Liver (tissue), 9 donors: ENCODE measurements around the gene SBF2. TPM values are rescaled to one million over a fixed set of nuclear protein-coding genes. Genes with fewer than 3 reads are reported as not detected.

Experiments used
- DNase-seq: peaks from one replicate; pipeline ENCODE4 v3.0.0-alpha.2; 2017; ENCODE audit warnings: low spot score
- H3K27ac ChIP-seq, 2 donors: one replicate each; pipeline ENCODE4 v1.7.0; 2013; ENCODE audit warnings: inconsistent platforms in 2 of 2, low read length in 2 of 2, control low read depth in 1 of 2, low read depth in 1 of 2, mild to moderate bottlenecking in 1 of 2
- H3K27me3 ChIP-seq, 4 donors: one replicate each; pipeline versions ENCODE4 v1.6.1 to v1.7.0; 2013; ENCODE audit warnings: low read length in 3 of 4, inconsistent platforms in 1 of 4, mild to moderate bottlenecking in 1 of 4, moderate library complexity in 1 of 4; ENCODE audit not compliant: control insufficient read depth in 4 of 4, insufficient read depth in 4 of 4
- H3K36me3 ChIP-seq, 4 donors: one replicate each; pipeline versions ENCODE4 v1.6.1 to v1.7.0; 2013; ENCODE audit warnings: low read length in 3 of 4, mild to moderate bottlenecking in 3 of 4, low read depth in 1 of 4, moderate library complexity in 1 of 4; ENCODE audit not compliant: control insufficient read depth in 4 of 4, insufficient read depth in 3 of 4
- H3K4me1 ChIP-seq, 4 donors: one replicate each; pipeline versions ENCODE4 v1.6.1 to v1.7.0; 2013; ENCODE audit warnings: low read length in 3 of 4, mild to moderate bottlenecking in 3 of 4, moderate library complexity in 1 of 4; ENCODE audit not compliant: control insufficient read depth in 4 of 4, insufficient read depth in 4 of 4
- H3K4me3 ChIP-seq, 3 donors: one replicate each; pipeline versions ENCODE4 v1.6.1 to v1.7.0; 2013; ENCODE audit warnings: low read length in 3 of 3, control low read depth in 1 of 3, low read depth in 1 of 3, mild to moderate bottlenecking in 1 of 3
- H3K9ac ChIP-seq, 2 donors: one replicate each; pipeline ENCODE4 v1.7.0; 2013; ENCODE audit warnings: low read length in 2 of 2, mild to moderate bottlenecking in 2 of 2, moderate library complexity in 2 of 2, control low read depth in 1 of 2, low read depth in 1 of 2
- H3K9me3 ChIP-seq, 4 donors: one replicate each; pipeline versions ENCODE4 v1.6.1 to v1.7.0; 2013; ENCODE audit warnings: low read length in 3 of 4; ENCODE audit not compliant: control insufficient read depth in 4 of 4
- ATF3 ChIP-seq: IDR thresholded peaks from 2 replicates; pipeline ENCODE4 v1.6.1; 2016; ENCODE audit warnings: antibody characterized with exemption
- CTCF ChIP-seq: fragments of 150-350 bp; IDR thresholded peaks from 2 replicates; pipeline ENCODE4 v1.5.1; 2017; ENCODE audit warnings: improper control_type of control experiment, low read depth, low read length; ENCODE audit not compliant: missing input control
- EGR1 ChIP-seq, 2 donors: IDR thresholded peaks; 2 replicates each; pipeline ENCODE4 v1.6.1; 2016 to 2018; ENCODE audit warnings: antibody characterized with exemption in 2 of 2, low read depth in 2 of 2
- FOXA1 ChIP-seq: IDR thresholded peaks from 2 replicates; pipeline ENCODE4 v1.6.1; 2016; ENCODE audit warnings: antibody characterized with exemption
- GABPA ChIP-seq, 2 donors: IDR thresholded peaks in 1 of 2; conservative IDR thresholded peaks in 1 of 2; 2 replicates each; pipeline ENCODE4 v1.6.1; 2016; ENCODE audit warnings: antibody characterized with exemption in 2 of 2, mild to moderate bottlenecking in 1 of 2, moderate library complexity in 1 of 2
- HNF4A ChIP-seq, 2 donors: conservative IDR thresholded peaks; 2 replicates each; pipeline ENCODE4 v1.6.1; 2016; ENCODE audit warnings: antibody characterized with exemption in 2 of 2, mild to moderate bottlenecking in 2 of 2
- HNF4G ChIP-seq: IDR thresholded peaks from 2 replicates; pipeline ENCODE4 v1.6.1; 2016; ENCODE audit warnings: antibody characterized with exemption
- JUND ChIP-seq, 2 donors: IDR thresholded peaks; 2 replicates each; pipeline ENCODE4 v1.6.1; 2016; ENCODE audit warnings: antibody characterized with exemption in 2 of 2
- MAX ChIP-seq: IDR thresholded peaks from 2 replicates; pipeline ENCODE4 v1.6.1; 2016; ENCODE audit warnings: antibody characterized with exemption
- NR2F2 ChIP-seq: IDR thresholded peaks from 2 replicates; pipeline ENCODE4 v1.6.1; 2016; ENCODE audit warnings: antibody characterized with exemption
- REST ChIP-seq: IDR thresholded peaks from 2 replicates; pipeline ENCODE4 v1.6.1; 2016; ENCODE audit warnings: antibody characterized with exemption, mild to moderate bottlenecking
- RXRA ChIP-seq, 2 donors: IDR thresholded peaks; 2 replicates each; pipeline ENCODE4 v1.6.1; 2017 to 2018; ENCODE audit warnings: antibody characterized with exemption in 2 of 2, mild to moderate bottlenecking in 1 of 2
- SP1 ChIP-seq: IDR thresholded peaks from 2 replicates; pipeline ENCODE4 v1.6.1; 2018; ENCODE audit warnings: antibody characterized with exemption, mild to moderate bottlenecking
- YY1 ChIP-seq: IDR thresholded peaks from 2 replicates; pipeline ENCODE4 v1.6.1; 2016; ENCODE audit warnings: antibody characterized with exemption, mild to moderate bottlenecking
- WGBS: extraction: QIAGEN DNeasy Blood & Tissue Kit; methylation state at CpG from one replicate; pipeline ENCODE4 v1.1.7; 2013; 5-methylcytosine and 5-hydroxymethylcytosine counted together
- polyA plus RNA-seq, 2 donors: library from polyadenylated mRNA; stranded (reverse) in 1 of 2; unstranded in 1 of 2; fragments of 200-250 nt in 1 of 2; fragments of >200 nt in 1 of 2; fragmentation: Nextera tagmentation in 1 of 2; extraction: Ambion mirVana in 1 of 2; gene quantifications; one replicate each; pipeline versions ENCODE4 v1.2.1 to v1.2.3, GENCODE V29; 2013 to 2015
- total RNA-seq, 2 donors: library from RNA; depleted of rRNA; stranded (reverse); fragments of >200 nt; gene quantifications; one replicate each; pipeline ENCODE4 v1.2.3, GENCODE V29; 2014
- TF ChIP-seq, protein P1 (sequence below): IDR thresholded peaks from 2 replicates; pipeline ENCODE4 v1.6.1; 2016; ENCODE audit warnings: antibody characterized with exemption
- donor health status: healthy.
- donor health status: healthy.
- donor health status: healthy.
- donor health status: healthy.
- donor health status: healthy.

The SBF2 gene
- total and polyA plus RNA-seq, 4 donors, result 7.5 to 31.3 (median 14.7) TPM

- Histone ChIP-seq H3K4me1 (no peaks in the 10 kb centered on the region), H3K36me3 (peaks cover 8 to 57% (median 38%) of the 10 kb centered on the region in 4 donors), H3K27ac (no peak overlapping the region), H3K9ac (no peak overlapping the region), H3K9me3 (no peaks in the 10 kb centered on the region), H3K27me3 (no peaks in the 10 kb centered on the region), H3K4me3 (no peak overlapping the region)
- DNase-seq, result no peak
- WGBS, result 87% methylated on average over 2 of the region's 2 CpGs
- TF ChIP-seq CTCF (no peak), FOXA1 (no peak), HNF4A (conservative IDR thresholded peaks at IDR 0.05) (no peak), NR2F2 (no peak), EGR1 (IDR thresholded peaks at IDR 0.05; ENCODE audit: low read depth in 2 of 2) (no peak), REST (no peak), RXRA (IDR thresholded peaks at IDR 0.05) (no peak), JUND (IDR thresholded peaks at IDR 0.05) (no peak), YY1 (no peak), MAX (no peak), ATF3 (no peak)
- TF ChIP-seq, protein P1, sequence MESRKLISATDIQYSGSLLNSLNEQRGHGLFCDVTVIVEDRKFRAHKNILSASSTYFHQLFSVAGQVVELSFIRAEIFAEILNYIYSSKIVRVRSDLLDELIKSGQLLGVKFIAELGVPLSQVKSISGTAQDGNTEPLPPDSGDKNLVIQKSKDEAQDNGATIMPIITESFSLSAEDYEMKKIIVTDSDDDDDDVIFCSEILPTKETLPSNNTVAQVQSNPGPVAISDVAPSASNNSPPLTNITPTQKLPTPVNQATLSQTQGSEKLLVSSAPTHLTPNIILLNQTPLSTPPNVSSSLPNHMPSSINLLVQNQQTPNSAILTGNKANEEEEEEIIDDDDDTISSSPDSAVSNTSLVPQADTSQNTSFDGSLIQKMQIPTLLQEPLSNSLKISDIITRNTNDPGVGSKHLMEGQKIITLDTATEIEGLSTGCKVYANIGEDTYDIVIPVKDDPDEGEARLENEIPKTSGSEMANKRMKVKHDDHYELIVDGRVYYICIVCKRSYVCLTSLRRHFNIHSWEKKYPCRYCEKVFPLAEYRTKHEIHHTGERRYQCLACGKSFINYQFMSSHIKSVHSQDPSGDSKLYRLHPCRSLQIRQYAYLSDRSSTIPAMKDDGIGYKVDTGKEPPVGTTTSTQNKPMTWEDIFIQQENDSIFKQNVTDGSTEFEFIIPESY, result no peak
Observed at GRCh38 chr11:9783986-9784385, 510.0 kb downstream of the SBF2 start.

GRCh38 chr11:9780929-9781328 lies 513.1 kb downstream of the SBF2 start:
- H3K9me3 ChIP-seq, result no peaks in the 10 kb centered on the region
- no peaks in the 10 kb centered on the region for H3K27me3 ChIP-seq
- no peaks in the 10 kb centered on the region for H3K4me1 ChIP-seq
- no peak overlapping the region for H3K4me3 ChIP-seq
- H3K9ac ChIP-seq, result no peak overlapping the region
- H3K36me3 ChIP-seq, result peaks cover 4 to 42% (median 33%) of the 10 kb centered on the region in 4 donors
- 96% methylated on average over 4 of the region's 4 CpGs for WGBS
- no peak for DNase-seq
- no peak overlapping the region for H3K27ac ChIP-seq
- TF ChIP-seq CTCF (no peak), SP1 (no peak), RXRA (IDR thresholded peaks at IDR 0.05) (no peak), MAX (no peak), GABPA (IDR thresholded peaks at IDR 0.05 in 1 of 2, conservative IDR thresholded peaks at IDR 0.05 in 1 of 2) (no peak), JUND (IDR thresholded peaks at IDR 0.05) (no peak), NR2F2 (no peak), EGR1 (IDR thresholded peaks at IDR 0.05; ENCODE audit: low read depth in 2 of 2) (no peak), HNF4G (no peak), FOXA1 (no peak), ATF3 (no peak)
- TF ChIP-seq, protein P1, result no peak
